HEK293 (cell line): ENCODE data around the gene DGUOK.

Experiments used
- CTCF ChIA-PET: fragments of 350-600 bp; formaldehyde crosslinking; extraction: SDS; loops from one replicate; lab custom pipeline; 2021; ENCODE audit warnings: antibody characterized with exemption; lab: Yijun Ruan, JAX
- POLR2A ChIA-PET: fragments of 300-600 bp; formaldehyde crosslinking; extraction: SDS; loops from one replicate; lab custom pipeline; 2020; ENCODE audit warnings: antibody characterized with exemption, inconsistent platforms; lab: Yijun Ruan, JAX
- H3K27ac ChIP-seq: fragments of 200-500 bp; sonication (Bioruptor generic); 2 replicates; pipeline ENCODE4 v1.5.1; 2014; ENCODE audit warnings: low read depth, low read length, control low read depth, inconsistent platforms; ENCODE audit errors: extremely low read depth
- H3K36me3 ChIP-seq, 2 experiments: fragments of 200-500 bp in 1 of 2; sonication (Bioruptor generic) in 1 of 2; 1 replicate in 1 of 2; 2 replicates in 1 of 2; pipeline ENCODE4 v1.5.1; 2014 to 2017; ENCODE audit warnings: inconsistent platforms in 2 of 2, low read length in 2 of 2; ENCODE audit not compliant: control insufficient read depth in 2 of 2, insufficient read depth in 1 of 2
- H3K4me1 ChIP-seq: fragments of 200-500 bp; sonication (Bioruptor generic); 2 replicates; pipeline ENCODE4 v1.5.1; 2014; ENCODE audit warnings: mild to moderate bottlenecking, low read length, inconsistent platforms; ENCODE audit not compliant: control insufficient read depth, insufficient read depth
- H3K4me3 ChIP-seq: 2 replicates; pipeline ENCODE4 v1.5.1; 2011; ENCODE audit warnings: low read depth, mild to moderate bottlenecking, control low read depth, low read length, moderate library complexity
- H3K9me3 ChIP-seq: fragments of 200-500 bp; sonication (Bioruptor generic); 2 replicates; pipeline ENCODE4 v1.5.1; 2014; ENCODE audit warnings: low read depth, low read length, inconsistent platforms; ENCODE audit not compliant: control insufficient read depth, insufficient read depth
- GLI4 ChIP-seq: fragments of 450-650 bp; formaldehyde crosslinking; IDR thresholded peaks from 2 replicates; pipeline ENCODE4 v1.5.1; 2016; ENCODE audit warnings: missing biosample characterization, missing genetic modification characterization
- GLIS2 ChIP-seq: fragments of 450-650 bp; formaldehyde crosslinking; IDR thresholded peaks from 2 replicates; pipeline ENCODE4 v1.5.1; 2016; ENCODE audit warnings: missing biosample characterization, missing genetic modification characterization
- KLF7 ChIP-seq: fragments of 450-650 bp; formaldehyde crosslinking; IDR thresholded peaks from 2 replicates; pipeline ENCODE4 v1.5.1; 2016; ENCODE audit warnings: missing biosample characterization, missing genetic modification characterization, borderline replicate concordance
- KLF9 ChIP-seq: fragments of 450-650 bp; formaldehyde crosslinking; IDR thresholded peaks from 2 replicates; pipeline ENCODE4 v1.5.1; 2016; ENCODE audit warnings: missing biosample characterization, missing genetic modification characterization, low read depth
- PRDM2 ChIP-seq: fragments of 450-650 bp; formaldehyde crosslinking; IDR thresholded peaks from 2 replicates; pipeline ENCODE4 v1.5.1; 2016; ENCODE audit warnings: missing biosample characterization, missing genetic modification characterization, borderline replicate concordance
- PRDM4 ChIP-seq: fragments of 450-650 bp; formaldehyde crosslinking; IDR thresholded peaks from 2 replicates; pipeline ENCODE4 v1.5.1; 2017; ENCODE audit warnings: missing biosample characterization, missing genetic modification characterization
- ZBTB48 ChIP-seq: fragments of 450-650 bp; formaldehyde crosslinking; IDR thresholded peaks from 2 replicates; pipeline ENCODE4 v1.5.1; 2016; ENCODE audit warnings: missing biosample characterization, missing genetic modification characterization
- ZBTB6 ChIP-seq: fragments of 450-650 bp; formaldehyde crosslinking; IDR thresholded peaks from 2 replicates; pipeline ENCODE4 v1.5.1; 2017; ENCODE audit warnings: missing biosample characterization, missing genetic modification characterization
- ZIC2 ChIP-seq: fragments of 450-650 bp; formaldehyde crosslinking; IDR thresholded peaks from 2 replicates; pipeline ENCODE4 v1.5.1; 2016; ENCODE audit warnings: missing biosample characterization, missing genetic modification characterization
- ZNF16 ChIP-seq: fragments of 450-650 bp; formaldehyde crosslinking; IDR thresholded peaks from 2 replicates; pipeline ENCODE4 v1.5.1; 2016; ENCODE audit warnings: low read depth, missing biosample characterization, missing genetic modification characterization
- ZNF26 ChIP-seq: fragments of 450-650 bp; formaldehyde crosslinking; IDR thresholded peaks from 2 replicates; pipeline ENCODE4 v1.5.1; 2016; ENCODE audit warnings: missing biosample characterization, missing genetic modification characterization
- ZNF280C ChIP-seq: fragments of 450-650 bp; formaldehyde crosslinking; IDR thresholded peaks from 2 replicates; pipeline ENCODE4 v1.5.1; 2016; ENCODE audit warnings: missing biosample characterization, missing genetic modification characterization
- ZNF350 ChIP-seq: fragments of 450-650 bp; formaldehyde crosslinking; IDR thresholded peaks from 2 replicates; pipeline ENCODE4 v1.5.0; 2017; ENCODE audit warnings: missing biosample characterization, mild to moderate bottlenecking, missing genetic modification characterization
- ZNF416 ChIP-seq: fragments of 450-650 bp; formaldehyde crosslinking; IDR thresholded peaks from 2 replicates; pipeline ENCODE4 v1.5.1; 2016; ENCODE audit warnings: missing biosample characterization, missing genetic modification characterization
- ZNF501 ChIP-seq: fragments of 450-650 bp; formaldehyde crosslinking; IDR thresholded peaks from 2 replicates; pipeline ENCODE4 v1.5.1; 2016; ENCODE audit warnings: missing biosample characterization, missing genetic modification characterization
- ZNF510 ChIP-seq: fragments of 450-650 bp; formaldehyde crosslinking; IDR thresholded peaks from 2 replicates; pipeline ENCODE4 v1.5.1; 2018; ENCODE audit warnings: mild to moderate bottlenecking, missing genetic modification characterization, missing biosample characterization; ENCODE audit not compliant: insufficient replicate concordance
- ZNF701 ChIP-seq: fragments of 450-650 bp; formaldehyde crosslinking; IDR thresholded peaks from 2 replicates; pipeline ENCODE4 v1.5.1; 2016; ENCODE audit warnings: missing biosample characterization, missing genetic modification characterization
- ZNF704 ChIP-seq: fragments of 450-650 bp; formaldehyde crosslinking; IDR thresholded peaks from 2 replicates; pipeline ENCODE4 v1.5.1; 2016; ENCODE audit warnings: missing biosample characterization, missing genetic modification characterization
- ZNF768 ChIP-seq: fragments of 450-650 bp; formaldehyde crosslinking; IDR thresholded peaks from 2 replicates; pipeline ENCODE4 v1.5.1; 2018; ENCODE audit warnings: missing biosample characterization, mild to moderate bottlenecking, missing genetic modification characterization
- ZNF843 ChIP-seq: fragments of 450-650 bp; formaldehyde crosslinking; IDR thresholded peaks from 2 replicates; pipeline ENCODE4 v1.5.1; 2016; ENCODE audit warnings: missing biosample characterization, missing genetic modification characterization

Gene DGUOK

GRCh38 chr2:73977466-73977865 is 50.8 kb downstream of the DGUOK start:
- Histone ChIP-seq H3K36me3 (no peaks in the 10 kb centered on the region), H3K27ac (no peak overlapping the region), H3K9me3 (no peaks in the 10 kb centered on the region), H3K4me3 (no peak overlapping the region), H3K4me1 (peaks cover 11% of the 10 kb centered on the region)
- CTCF ChIA-PET, result interaction anchor here (1.0 kb wide), 1 partner anchor 171 kb away, joined by 3 read pairs; no protein-coding TSS in a partner anchor
- POLR2A ChIA-PET, result no interaction called here
- no peak for TF ChIP-seq ZBTB48 (tag by site-specific recombination)
- no peak for TF ChIP-seq ZNF16 (tag by site-specific recombination)
- no peak for TF ChIP-seq ZNF280C (tag by site-specific recombination)
- TF ChIP-seq ZNF350 (tag by site-specific recombination), result no peak
- no peak for TF ChIP-seq ZNF768 (tag by site-specific recombination)
- no peak for TF ChIP-seq ZBTB6 (tag by site-specific recombination)
- no peak for TF ChIP-seq ZNF843 (tag by site-specific recombination)
- no peak for TF ChIP-seq ZIC2
- TF ChIP-seq ZNF501 (tag by site-specific recombination), result no peak
- no peak for TF ChIP-seq ZNF701
- no peak for TF ChIP-seq PRDM4 (tag by site-specific recombination)
- TF ChIP-seq GLI4 (tag by site-specific recombination), result no peak
- no peak for TF ChIP-seq KLF9 (tag by site-specific recombination)
- no peak for TF ChIP-seq GLIS2
- TF ChIP-seq PRDM2, result no peak
- no peak for TF ChIP-seq ZNF704 (tag by site-specific recombination)
- TF ChIP-seq ZNF416, result no peak
- no peak for TF ChIP-seq ZNF510 (tag by site-specific recombination)
- no peak for TF ChIP-seq ZNF26 (tag by site-specific recombination)
- no peak for TF ChIP-seq KLF7
